Measurements from ENCODE around the gene BRMS1.
A peak's percentile ranks its signal among the peaks of the same experiment; 100 is the strongest.
"Not testable (repeated sequence)": the region's sequence is repeated elsewhere in the genome, so short reads cannot be mapped to it uniquely, and the experiment has no call there.

Gene BRMS1

DNA sequence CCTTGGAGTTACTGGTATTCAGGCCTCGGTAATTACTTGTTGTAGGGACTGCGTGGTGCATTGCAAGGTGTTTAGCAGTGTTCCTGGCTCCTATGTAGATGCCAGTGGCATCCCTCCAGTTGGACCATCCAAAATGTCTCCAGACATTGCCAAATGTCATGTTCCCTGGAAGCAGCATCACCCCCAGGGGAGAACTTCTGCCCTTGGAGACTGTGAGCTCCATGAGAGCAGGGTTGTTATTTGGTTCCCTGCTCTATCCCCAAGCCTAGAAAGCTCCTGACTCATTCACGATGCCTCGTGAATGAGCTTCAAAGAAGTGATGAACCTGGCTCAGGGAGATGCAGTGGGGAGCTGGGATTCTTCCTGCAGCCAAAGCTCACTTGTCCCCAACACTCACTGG lies 23.3 kb downstream of the BRMS1 start:
- DNase-seq, result no peak

GRCh38 chr11:66320748-66321147 lies 24.2 kb downstream of the BRMS1 start:
- not testable (repeated sequence) for DNase-seq

GRCh38 chr11:66320289-66320688 lies 24.6 kb downstream of the BRMS1 start:
- DNase-seq, result not testable (repeated sequence)

DNA sequence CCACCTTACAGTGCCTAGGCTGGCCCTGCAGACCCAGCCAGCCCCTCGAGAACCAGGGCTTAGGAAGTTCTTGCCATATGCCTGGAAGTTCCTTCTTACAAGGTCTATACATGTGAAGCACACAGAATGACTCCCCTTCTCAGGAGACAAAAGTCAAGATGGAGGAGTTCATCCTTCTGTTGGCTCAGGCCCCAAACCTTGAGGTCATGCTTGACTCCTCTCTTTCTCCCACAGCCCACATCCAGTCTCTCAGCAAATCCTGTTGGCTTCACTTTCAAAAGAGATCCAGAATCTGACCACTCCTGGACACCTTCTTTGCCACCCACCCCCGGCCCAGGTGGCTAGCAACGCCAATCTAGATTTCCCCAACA lies 26.3 kb downstream of the BRMS1 start:
- no peak for DNase-seq

GRCh38 chr11:66317723-66318599 lies 26.9 kb downstream of the BRMS1 start:
- DNase-seq, result no peak

DNA sequence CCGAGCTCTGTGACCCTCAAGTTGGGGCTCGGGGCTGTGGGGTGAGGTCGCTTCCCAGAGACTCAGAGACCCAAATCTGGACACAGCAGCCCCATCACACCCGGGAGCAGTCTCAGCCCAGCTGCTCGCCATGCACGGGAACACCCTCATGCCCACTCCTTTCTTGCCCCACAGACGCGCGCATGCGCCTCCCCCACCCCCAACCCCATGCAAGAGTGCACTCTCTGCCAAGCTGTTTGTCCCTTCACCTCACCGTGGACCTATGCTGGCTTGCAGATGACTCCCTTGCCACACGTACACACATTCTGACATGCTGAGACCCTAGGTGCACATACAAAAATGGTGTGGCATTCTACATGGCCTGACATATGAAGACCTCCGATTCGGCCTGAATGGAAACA lies 27.6 kb downstream of the BRMS1 start:
- no peak for DNase-seq

- DNase-seq, result no peak
These were observed 28.1 kb downstream of the BRMS1 start, which contains the start of gene CD248 for GRCh38 chr11:66316849-66317251. TSS of gene CD248 (minus strand) at chr11:66317044. CDS start at chr11:66317027, 17 bp downstream.

- DNase-seq, result no peak
These were observed 28.7 kb downstream of the BRMS1 start for GRCh38 chr11:66315921-66316811.

DNA sequence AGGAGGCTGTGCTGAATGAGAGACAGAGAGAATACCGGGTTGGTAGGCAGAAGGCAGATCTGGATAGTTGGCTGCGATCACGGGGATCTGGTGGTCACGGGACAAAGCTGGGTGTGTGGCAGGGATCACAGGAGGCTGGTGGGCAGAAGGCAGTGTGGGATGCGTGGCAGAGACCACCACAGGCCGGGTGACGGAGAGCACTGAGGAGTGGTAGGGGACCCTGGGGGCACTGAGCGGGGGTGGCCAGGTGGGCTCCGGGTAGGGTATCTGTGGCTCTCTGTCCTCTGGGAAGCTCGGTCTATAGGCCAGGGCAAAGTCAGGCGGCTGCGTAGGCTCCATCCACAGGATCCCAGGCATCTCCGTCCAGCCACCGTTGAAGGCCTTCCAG lies 29.4 kb downstream of the BRMS1 start:
- no peak for DNase-seq

DNA sequence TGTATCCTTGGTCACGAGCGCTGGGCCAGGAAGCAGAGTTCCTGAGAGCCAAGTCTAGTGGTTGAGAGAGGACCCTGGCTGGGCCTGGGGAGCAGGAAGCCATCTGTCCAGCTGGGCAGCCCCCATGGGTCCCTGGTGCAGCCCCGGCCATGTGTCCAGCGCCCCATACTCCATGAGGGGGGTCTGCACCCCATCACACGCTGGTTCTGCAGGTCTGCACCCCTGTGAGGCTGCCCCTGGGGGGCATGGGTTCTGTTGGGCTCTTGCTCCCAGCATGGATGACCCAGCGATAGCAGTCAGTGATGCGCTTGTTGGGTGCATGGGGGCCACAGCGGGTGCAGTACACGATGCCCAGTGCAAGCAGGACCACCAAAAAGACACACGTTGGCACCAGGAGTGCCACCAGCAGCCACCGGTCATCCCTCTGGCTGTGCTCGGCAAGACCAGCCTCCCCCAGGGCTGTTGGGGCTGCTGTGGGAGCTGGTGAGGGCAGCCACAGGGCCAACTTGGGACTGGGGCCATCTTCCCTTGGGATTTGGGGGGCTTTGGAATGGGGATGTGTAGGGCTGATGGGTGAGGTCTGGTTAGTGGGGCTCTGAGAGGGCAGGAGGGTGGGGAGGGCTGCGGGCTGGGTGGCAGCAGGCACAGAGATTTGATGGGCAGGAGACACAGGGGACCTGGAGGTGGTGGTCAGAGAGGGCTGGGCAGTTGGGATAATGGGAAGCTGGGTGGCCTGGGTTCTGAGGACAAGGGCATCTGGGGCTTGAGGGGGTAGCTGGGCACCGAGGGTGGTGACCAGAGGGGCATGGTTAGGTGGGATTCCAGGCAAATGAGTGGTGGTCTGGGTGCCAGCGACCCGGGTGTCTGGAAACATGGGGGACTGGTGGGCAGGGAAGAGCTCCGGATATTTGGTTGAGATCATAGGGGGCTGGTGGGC lies 30.1 kb downstream of the BRMS1 start:
- no peak for DNase-seq

DNA sequence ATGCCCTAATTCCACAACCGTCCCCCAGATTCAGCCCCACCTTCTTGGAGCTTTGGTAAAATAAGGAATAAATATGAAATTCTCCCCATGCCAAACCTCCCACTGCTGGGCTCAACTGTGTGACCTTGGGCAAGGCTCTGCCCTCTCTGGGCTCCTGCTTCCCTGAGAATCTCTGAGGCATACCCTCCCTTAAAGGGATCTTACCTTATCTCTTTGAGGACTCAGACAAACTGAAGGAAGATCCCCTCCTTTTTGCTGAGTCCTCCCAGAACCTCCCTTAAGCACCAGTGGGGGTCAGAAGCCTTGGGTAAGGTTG lies 30.8 kb downstream of the BRMS1 start:
- no peak for DNase-seq

DNA sequence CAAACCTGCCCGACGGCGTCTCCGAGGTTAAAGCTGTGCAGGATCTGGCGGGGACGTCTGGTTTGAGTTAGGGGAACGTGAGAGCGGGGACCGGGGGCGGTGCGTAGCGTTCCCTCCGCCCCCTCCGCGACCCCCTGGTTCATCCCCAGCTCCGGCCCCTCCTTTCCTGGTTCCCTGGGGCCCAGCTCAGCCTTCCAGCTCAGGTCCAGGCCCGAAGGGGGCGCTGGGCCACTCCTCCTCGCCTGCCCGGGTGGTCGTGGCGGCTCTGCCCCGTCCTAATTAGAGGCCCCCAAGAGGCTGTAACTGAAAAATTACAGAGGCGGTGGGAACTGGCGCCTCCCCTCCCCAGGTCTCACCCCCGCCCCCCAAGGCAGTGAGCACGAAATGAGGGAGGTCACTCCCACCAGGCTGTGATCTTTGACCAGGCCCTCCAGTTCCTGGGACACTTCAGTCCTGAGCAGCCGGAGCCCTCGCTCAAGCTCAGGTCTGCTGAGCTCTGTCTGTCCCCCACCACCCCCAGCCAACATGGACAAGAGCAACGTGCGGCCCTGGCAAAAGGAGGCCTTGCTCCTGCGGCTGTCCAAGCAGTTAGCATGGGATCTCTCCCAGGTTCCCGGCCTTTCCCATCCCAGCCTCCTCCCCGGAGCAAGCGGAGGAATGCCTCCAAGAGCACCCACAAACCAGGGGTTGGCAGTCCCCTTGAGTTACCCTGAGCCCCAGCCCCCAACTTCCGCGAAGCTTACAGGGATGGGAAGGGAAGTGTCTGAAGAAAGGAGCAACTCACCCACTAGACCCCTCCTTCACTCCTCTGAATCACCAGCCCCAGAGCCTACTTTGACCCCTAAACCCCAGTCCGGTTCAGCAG lies 31.4 kb downstream of the BRMS1 start:
- DNase-seq, result no peak

DNA sequence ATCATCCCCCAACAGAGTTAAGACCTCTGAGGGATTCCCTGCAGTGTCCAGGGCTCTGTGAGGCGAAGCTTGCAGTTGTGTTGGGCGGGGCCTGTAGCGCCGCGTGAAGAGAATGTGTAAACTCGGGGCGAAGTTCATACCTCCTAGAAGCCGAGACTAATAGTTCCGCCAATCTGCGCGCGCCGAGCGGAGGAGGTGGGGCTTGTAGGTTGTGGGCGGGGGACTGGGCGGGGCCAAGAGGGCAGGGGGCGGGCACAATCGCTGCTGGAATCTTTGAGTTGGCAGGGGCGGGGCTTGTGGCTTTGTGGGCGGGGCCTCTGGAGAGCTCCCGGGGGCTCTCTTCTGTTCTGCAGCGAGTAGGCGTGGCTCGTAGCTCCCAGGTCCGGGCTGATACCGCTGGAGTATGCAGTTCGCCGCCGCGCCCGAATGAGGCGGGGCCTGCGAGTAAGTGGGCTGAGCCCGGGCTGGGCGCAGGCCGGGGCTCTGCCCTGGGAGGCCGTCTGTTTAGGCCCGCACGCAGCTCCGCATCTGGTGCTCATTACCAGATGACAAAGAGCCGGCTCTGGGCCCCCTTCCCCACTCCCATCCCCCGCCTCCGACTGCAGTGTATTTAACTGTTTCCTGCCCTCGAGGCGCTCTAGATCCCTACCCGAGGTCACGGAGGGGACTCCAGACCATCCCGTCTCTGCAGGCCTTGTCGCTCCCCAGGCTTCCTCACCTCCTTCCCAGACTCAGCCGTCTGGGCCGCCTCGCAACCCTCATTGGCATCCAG lies 32.2 kb downstream of the BRMS1 start:
- DNase-seq, result peak; percentile 94

- DNase-seq, result peak; percentile 94
These were observed 32.8 kb downstream of the BRMS1 start for GRCh38 chr11:66311965-66312548.

GRCh38 chr11:66311470-66311964 lies 33.4 kb downstream of the BRMS1 start:
- no peak for DNase-seq

- not testable (repeated sequence) for DNase-seq
These were observed 34.0 kb downstream of the BRMS1 start for GRCh38 chr11:66310803-66311440.

- DNase-seq, result no peak
These were observed 34.6 kb downstream of the BRMS1 start for GRCh38 chr11:66310324-66310723.

- DNase-seq, result no peak
These were observed 35.4 kb downstream of the BRMS1 start for GRCh38 chr11:66309475-66309874.

DNA sequence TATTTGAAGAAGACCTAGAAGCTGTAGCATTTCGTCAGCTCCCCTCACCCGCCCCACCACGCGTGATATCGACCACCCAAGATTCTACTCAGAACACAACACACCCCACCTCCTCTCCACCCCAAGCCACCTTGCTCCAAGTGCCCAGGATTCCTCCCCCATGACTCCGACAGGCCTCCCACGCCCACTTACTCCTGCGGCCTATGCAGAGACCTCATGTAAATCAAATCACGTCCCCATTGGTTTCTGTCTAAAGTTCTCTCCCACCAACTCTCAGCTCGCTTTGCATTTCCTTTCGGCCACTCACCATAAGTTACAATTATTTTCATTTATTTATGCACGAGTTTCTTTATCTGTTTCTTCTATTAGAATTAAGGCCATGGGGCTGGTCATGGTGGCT lies 42.2 kb downstream of the BRMS1 start:
- no peak for DNase-seq

GRCh38 chr11:66299186-66299585 lies 45.7 kb downstream of the BRMS1 start:
- no peak for DNase-seq

All from NCI-H1436 (cell line).